Vagina (tissue), 2 donors: ENCODE measurements around the gene FAM107B. TPM values are rescaled to one million over a fixed set of nuclear protein-coding genes. Genes with fewer than 3 reads are reported as not detected.

Experiments
- DNase-seq, 2 donors: peaks; one replicate each; pipeline ENCODE4 v3.0.0-alpha.2; 2017; ENCODE audit errors: extremely low spot score in 2 of 2
- H3K27ac ChIP-seq: fragments of 200-600 bp; sonication (generic); one replicate; pipeline ENCODE4 v1.5.1; 2019
- H3K27me3 ChIP-seq: fragments of 200-600 bp; sonication (generic); one replicate; pipeline ENCODE4 v1.5.1; 2019
- H3K36me3 ChIP-seq, 2 donors: fragments of 200-600 bp; sonication (generic); one replicate each; pipeline ENCODE4 v1.5.1; 2017 to 2019
- H3K4me1 ChIP-seq: fragments of 200-600 bp; sonication (generic); one replicate; pipeline ENCODE4 v1.5.1; 2019
- H3K4me3 ChIP-seq, 2 donors: fragments of 200-600 bp; sonication (generic); 1 replicate in 1 of 2; 2 replicates in 1 of 2; pipeline ENCODE4 v1.5.1; 2016 to 2019
- H3K9me3 ChIP-seq: fragments of 200-600 bp; sonication (generic); one replicate; pipeline ENCODE4 v1.5.1; 2019
- CTCF ChIP-seq, 3 experiments: fragments of 450-650 bp in 2 of 3; fragments of 200-600 bp in 1 of 3; sonication (generic) in 1 of 3; IDR thresholded peaks; one replicate each; pipeline ENCODE4 v1.5.1; 2017 to 2019; ENCODE audit warnings: antibody characterized with exemption in 3 of 3, mild to moderate bottlenecking in 2 of 3, moderate library complexity in 2 of 3
- POLR2A ChIP-seq, 2 donors: fragments of 450-650 bp; IDR thresholded peaks; one replicate each; pipeline ENCODE4 v1.6.1; 2017; ENCODE audit warnings: antibody characterized with exemption in 2 of 2, mild to moderate bottlenecking in 2 of 2, moderate library complexity in 2 of 2
- POLR2AphosphoS5 ChIP-seq, 2 donors: sonication (generic); formaldehyde crosslinking; IDR thresholded peaks; one replicate each; pipeline ENCODE4 v1.9.0; 2017; ENCODE audit warnings: antibody characterized with exemption in 2 of 2, mild to moderate bottlenecking in 2 of 2, low read depth in 1 of 2; ENCODE audit not compliant: insufficient read depth in 1 of 2
- intact Hi-C: fragments of 100-400 bp; cut with DNase I; formaldehyde crosslinking; loops from one replicate; pipeline ENCODE4 v1.15.1; 2023
- total RNA-seq: library from RNA; depleted of rRNA; stranded (reverse); fragments of >200 nt; gene quantifications from one replicate; pipeline ENCODE4 v1.2.3, GENCODE V29; 2016

The FAM107B gene
- total RNA-seq, 1 donor from 2014 or later = 33.4 TPM

DNA sequence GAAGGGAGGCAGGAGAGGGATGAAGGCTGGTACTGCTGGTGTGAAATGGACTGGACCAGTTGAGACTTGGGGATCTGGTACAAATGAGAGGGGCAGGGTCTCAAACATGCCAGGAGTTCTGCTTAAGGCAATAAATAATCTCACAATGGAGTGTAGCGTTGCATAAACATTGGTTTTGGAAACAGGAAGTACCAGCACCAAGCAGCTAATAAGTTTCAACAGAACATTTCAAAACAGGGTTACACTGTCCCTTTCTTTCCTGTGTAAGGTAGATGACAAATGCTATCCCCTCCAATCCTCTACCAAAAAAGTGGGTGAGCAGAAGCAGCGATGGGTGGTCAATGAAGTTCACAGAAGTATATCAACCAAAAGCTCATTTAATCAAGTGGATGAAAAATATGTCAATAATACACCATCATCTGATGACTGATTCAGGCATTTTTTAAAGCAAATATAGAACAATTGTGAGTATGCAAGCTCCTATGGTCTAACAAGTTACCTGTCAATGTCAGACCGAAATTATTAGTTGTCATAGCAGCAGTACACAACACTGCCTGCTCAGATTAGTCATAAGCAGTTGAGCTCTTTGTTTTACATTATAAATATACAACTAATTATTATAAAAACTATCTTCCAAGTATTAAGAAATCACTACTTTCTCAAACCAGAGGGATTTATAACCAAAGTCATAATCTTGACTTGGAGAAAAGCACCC, 220.0 kb downstream of the FAM107B start:
- DNase-seq = no peak
- intact Hi-C loops = no loop called here
- no peak overlapping the region for H3K4me3 ChIP-seq
- no peaks in the 10 kb centered on the region for H3K9me3 ChIP-seq
- H3K27me3 ChIP-seq = no peaks in the 10 kb centered on the region
- no peaks in the 10 kb centered on the region for H3K36me3 ChIP-seq
- peaks cover 31% of the 10 kb centered on the region for H3K4me1 ChIP-seq
- TF ChIP-seq POLR2AphosphoS5 (IDR thresholded peaks at IDR 0.05; ENCODE audit: insufficient read depth in 1 of 2, low read depth in 1 of 2) = no peak
- TF ChIP-seq CTCF (IDR thresholded peaks at IDR 0.05) = no peak
- TF ChIP-seq POLR2A (IDR thresholded peaks at IDR 0.05) = no peak
- no peak overlapping the region for H3K27ac ChIP-seq

DNA sequence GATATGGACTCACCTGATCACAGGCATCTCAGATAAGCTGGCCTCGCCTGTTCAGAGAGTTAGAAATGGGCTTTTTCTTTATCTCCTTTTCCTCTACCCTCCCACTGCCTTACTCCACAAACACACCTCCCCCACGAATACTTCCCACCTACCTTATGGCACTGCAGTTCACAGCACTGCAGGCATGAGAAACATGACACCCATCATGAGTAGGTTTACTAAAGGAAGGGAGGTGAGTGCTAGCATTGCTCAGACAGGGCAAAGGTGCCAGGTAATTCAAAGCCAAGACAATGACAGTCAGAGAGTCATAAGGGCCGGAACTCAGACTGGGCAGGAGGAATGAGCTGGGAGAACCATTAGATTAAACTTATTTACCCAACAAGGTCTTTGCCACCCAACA, 220.6 kb downstream of the FAM107B start:
- TF ChIP-seq POLR2AphosphoS5 (IDR thresholded peaks at IDR 0.05; ENCODE audit: insufficient read depth in 1 of 2, low read depth in 1 of 2) (no peak), POLR2A (IDR thresholded peaks at IDR 0.05) (no peak), CTCF (IDR thresholded peaks at IDR 0.05) (no peak)

DNA sequence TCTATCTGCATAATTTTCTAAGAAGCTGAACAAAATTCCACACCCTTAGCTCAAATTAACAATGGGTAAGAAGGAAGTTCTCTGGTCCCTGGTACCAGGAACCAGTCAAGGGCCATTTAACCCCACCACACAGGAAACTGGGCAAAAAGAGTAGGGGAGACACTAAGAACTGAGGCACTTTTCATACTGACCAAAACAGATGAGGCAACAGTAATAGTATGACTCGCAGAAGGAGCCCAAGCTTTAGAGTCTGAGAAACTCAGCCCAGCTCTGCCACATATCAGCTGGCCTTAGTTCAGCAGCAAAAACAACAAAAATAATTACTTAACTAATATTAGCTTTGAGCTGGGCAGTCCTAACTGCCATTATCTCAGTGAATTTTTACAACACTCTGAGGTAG, 221.2 kb downstream of the FAM107B start:
- H3K4me3 ChIP-seq = no peak overlapping the region
- no peaks in the 10 kb centered on the region for H3K9me3 ChIP-seq
- no peaks in the 10 kb centered on the region for H3K36me3 ChIP-seq
- intact Hi-C loops = no loop called here
- no peaks in the 10 kb centered on the region for H3K27me3 ChIP-seq
- no peak for TF ChIP-seq CTCF (IDR thresholded peaks at IDR 0.05)
- no peak for TF ChIP-seq POLR2A (IDR thresholded peaks at IDR 0.05)
- TF ChIP-seq POLR2AphosphoS5 (IDR thresholded peaks at IDR 0.05; ENCODE audit: insufficient read depth in 1 of 2, low read depth in 1 of 2) = no peak
- no peak overlapping the region for H3K27ac ChIP-seq
- peak in 1 of 2 donors; percentile 19 for DNase-seq
- H3K4me1 ChIP-seq = peaks cover 31% of the 10 kb centered on the region

More for the DNA sequence above, 220.6 kb downstream of the FAM107B start:
- Histone ChIP-seq H3K4me3 (no peak overlapping the region), H3K36me3 (no peaks in the 10 kb centered on the region), H3K27me3 (no peaks in the 10 kb centered on the region), H3K27ac (no peak overlapping the region), H3K9me3 (no peaks in the 10 kb centered on the region), H3K4me1 (peaks cover 31% of the 10 kb centered on the region)
- intact Hi-C loops = no loop called here
- no peak for DNase-seq

GRCh38 chr10:14552015-14552414, 222.7 kb downstream of the FAM107B start:
- Histone ChIP-seq H3K36me3 (no peaks in the 10 kb centered on the region), H3K27me3 (no peaks in the 10 kb centered on the region), H3K4me1 (peaks cover 31% of the 10 kb centered on the region), H3K27ac (no peak overlapping the region), H3K4me3 (no peak overlapping the region), H3K9me3 (no peaks in the 10 kb centered on the region)
- intact Hi-C loops = no loop called here
- no peak for DNase-seq
- TF ChIP-seq POLR2AphosphoS5 (IDR thresholded peaks at IDR 0.05; ENCODE audit: insufficient read depth in 1 of 2, low read depth in 1 of 2) = no peak
- TF ChIP-seq POLR2A (IDR thresholded peaks at IDR 0.05) = no peak
- no peak for TF ChIP-seq CTCF (IDR thresholded peaks at IDR 0.05)

DNA sequence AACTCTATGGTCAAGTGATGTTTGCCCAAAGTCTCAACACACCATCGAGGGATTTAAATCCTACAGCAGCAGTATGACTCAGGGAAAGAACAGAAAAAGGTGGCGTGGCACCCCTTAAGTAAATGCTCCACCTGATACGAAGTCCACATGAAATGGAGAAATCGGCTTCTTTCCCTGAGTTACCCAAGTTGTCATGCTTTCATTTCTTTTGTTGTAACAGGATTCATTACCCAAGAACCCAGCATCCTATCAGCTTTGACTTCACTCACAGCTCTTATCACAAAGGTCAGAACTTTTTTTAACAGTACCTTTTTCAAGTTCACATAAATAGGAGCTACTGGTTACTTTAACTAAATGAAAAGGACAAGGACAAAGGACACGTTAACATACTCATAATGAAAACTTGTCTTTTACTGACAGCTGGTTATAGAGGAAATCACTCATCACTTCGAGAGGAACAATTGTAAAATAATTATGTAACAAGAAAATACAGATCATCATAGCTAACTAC, 224.2 kb downstream of the FAM107B start:
- no peak for DNase-seq
- Histone ChIP-seq H3K9me3 (no peaks in the 10 kb centered on the region), H3K4me3 (no peak overlapping the region), H3K27me3 (no peaks in the 10 kb centered on the region), H3K27ac (no peak overlapping the region), H3K4me1 (peaks cover 18% of the 10 kb centered on the region), H3K36me3 (no peaks in the 10 kb centered on the region)
- intact Hi-C loops = no loop called here
- TF ChIP-seq POLR2AphosphoS5 (IDR thresholded peaks at IDR 0.05; ENCODE audit: insufficient read depth in 1 of 2, low read depth in 1 of 2) (no peak), POLR2A (IDR thresholded peaks at IDR 0.05) (no peak), CTCF (IDR thresholded peaks at IDR 0.05) (no peak)
